SH-SY5Y (cell line): ENCODE data around the gene AFF3.

Experiments
- GATA2 ChIP-seq: IDR thresholded peaks from 2 replicates; pipeline ENCODE4 v1.6.1; 2011; ENCODE audit warnings: mild to moderate bottlenecking, low read depth, low read length
- GATA3 ChIP-seq: IDR thresholded peaks from 2 replicates; pipeline ENCODE4 v1.6.1; 2011; ENCODE audit warnings: low read depth, mild to moderate bottlenecking, low read length, moderate library complexity

- TF ChIP-seq GATA2 = no peak
- no peak for TF ChIP-seq GATA3
Measured at GRCh38 chr2:99514357-99514756, 628.0 kb downstream of the AFF3 start.
